Endothelial cell of umbilical vein (primary cell): ENCODE data around the gene TESK2. TPM values are rescaled to one million over a fixed set of nuclear protein-coding genes. Genes with fewer than 3 reads are reported as not detected.
"Not testable (repeated sequence)": the region's sequence is repeated elsewhere in the genome, so short reads cannot be mapped to it uniquely, and the experiment has no call there.

Experiments used
- BruUV-seq: library from RNA; stranded (reverse); fragments of 400-500 nt; replicated peaks from 2 replicates; lab custom pipeline; 2021; lab: Mats Ljungman, UMichigan
- CTCF ChIA-PET: fragments of 300-600, 350-600 bp; sonication (Branson Sonifier 250); formaldehyde crosslinking; loops from one replicate; lab custom pipeline; 2021; ENCODE audit warnings: antibody characterized with exemption, inconsistent platforms; lab: Charles Lee
- POLR2A ChIA-PET: fragments of 300-600, 350-600 bp; sonication (Branson Sonifier 250); formaldehyde crosslinking; loops from one replicate; lab custom pipeline; 2021; ENCODE audit warnings: antibody characterized with exemption, inconsistent platforms; lab: Charles Lee
- DNase-seq: peaks from one replicate; pipeline ENCODE4 v3.0.0-alpha.2; 2011; ENCODE audit warnings: low read depth, low spot score
- FAIRE-seq: peaks from 2 replicates; lab custom pipeline; 2011; peaks lifted over from hg19 to GRCh38; lab: Jason Lieb, UNC
- H2AFZ ChIP-seq: 2 replicates; pipeline ENCODE4 v1.6.0; 2012; ENCODE audit warnings: low read depth, low read length, control low read depth, inconsistent platforms
- H3K27ac ChIP-seq: 2 replicates; pipeline ENCODE4 v1.5.1; 2011; ENCODE audit warnings: low read depth, mild to moderate bottlenecking, control low read depth, low read length, moderate library complexity; ENCODE audit not compliant: insufficient read depth
- H3K27me3 ChIP-seq, 2 experiments: 2 replicates each; pipeline versions ENCODE4 v1.6.0 to v1.6.1; 2011; ENCODE audit warnings: low read length in 2 of 2, mixed read lengths in 1 of 2; ENCODE audit not compliant: control insufficient read depth in 2 of 2, insufficient read depth in 2 of 2
- H3K36me3 ChIP-seq, 2 experiments: 2 replicates in 1 of 2; 3 replicates in 1 of 2; pipeline ENCODE4 v1.5.1; 2011; ENCODE audit warnings: low read length in 2 of 2, mild to moderate bottlenecking in 1 of 2, moderate library complexity in 1 of 2; ENCODE audit not compliant: control insufficient read depth in 2 of 2, insufficient read depth in 2 of 2; ENCODE audit errors: extremely low read depth in 1 of 2
- H3K4me1 ChIP-seq: 3 replicates; pipeline ENCODE4 v1.5.1; 2011; ENCODE audit warnings: mild to moderate bottlenecking, low read length; ENCODE audit not compliant: control insufficient read depth, insufficient read depth; ENCODE audit errors: extremely low read depth
- H3K4me2 ChIP-seq: 2 replicates; pipeline ENCODE4 v1.6.1; 2011; ENCODE audit warnings: low read length, control low read depth, mixed read lengths; ENCODE audit not compliant: insufficient read depth
- H3K4me3 ChIP-seq, 3 experiments: fragments of 200-600 bp in 1 of 3; sonication (generic), shearing (Covaris generic) in 1 of 3; replicated peaks in 1 of 3; 2 replicates each; pipeline ENCODE4 v1.5.1; 2011 to 2016; ENCODE audit warnings: control low read depth in 3 of 3, low read length in 3 of 3, mild to moderate bottlenecking in 2 of 3, inconsistent platforms in 1 of 3, low read depth in 1 of 3, moderate library complexity in 1 of 3; ENCODE audit not compliant: insufficient read depth in 1 of 3
- H3K79me2 ChIP-seq: 2 replicates; pipeline ENCODE4 v1.6.0; 2012; ENCODE audit warnings: low read length, inconsistent platforms; ENCODE audit not compliant: control insufficient read depth, insufficient read depth
- H3K9ac ChIP-seq: replicated peaks from 2 replicates; pipeline ENCODE3; 2011; ENCODE audit warnings: low read length, control low read depth; ENCODE audit not compliant: insufficient read depth; ENCODE audit errors: extremely low read depth
- H3K9me1 ChIP-seq: replicated peaks from 3 replicates; pipeline ENCODE4 v1.6.0; 2011; ENCODE audit warnings: mild to moderate bottlenecking, low read length; ENCODE audit not compliant: control insufficient read depth, insufficient read depth; ENCODE audit errors: extremely low read depth
- H3K9me3 ChIP-seq: replicated peaks from 2 replicates; pipeline ENCODE4 v1.5.1; 2012; ENCODE audit warnings: low read length, inconsistent platforms; ENCODE audit not compliant: control insufficient read depth, insufficient read depth
- H4K20me1 ChIP-seq: replicated peaks from 2 replicates; pipeline ENCODE3; 2011; ENCODE audit warnings: mild to moderate bottlenecking, low read length; ENCODE audit not compliant: control insufficient read depth, insufficient read depth; ENCODE audit errors: extremely low read depth
- FOS ChIP-seq: IDR thresholded peaks from 2 replicates; pipeline ENCODE4 v1.6.1; 2011; ENCODE audit warnings: mild to moderate bottlenecking, low read length, moderate library complexity, borderline replicate concordance; ENCODE audit not compliant: insufficient read depth
- GATA2 ChIP-seq: IDR thresholded peaks from 2 replicates; pipeline ENCODE4 v1.7.0; 2011; ENCODE audit warnings: low read depth, mild to moderate bottlenecking, moderate library complexity, mixed read lengths, low read length; ENCODE audit not compliant: insufficient read length, insufficient read depth
- dilution Hi-C: fragments of 300-500 bp; cut with MboI; formaldehyde crosslinking; loops from one replicate; pipeline ENCODE4 v1.15.0; 2019; ENCODE audit warnings: low sequenced_read_pairs; ENCODE audit not compliant: extremely low pct_ligation_motif_present
- intact Hi-C: fragments of 100-400 bp; cut with micrococcal nuclease; formaldehyde crosslinking; loops from one replicate; pipeline ENCODE4 v1.10.0; 2022
- polyA plus RNA-seq, 4 experiments: library from polyadenylated mRNA; depleted of rRNA in 3 of 4; stranded (reverse) in 3 of 4; unstranded in 1 of 4; fragments of >200 nt; gene quantifications; 2 replicates each; pipeline versions ENCODE4 v1.2.1 to v1.2.3, GENCODE V29; 2011 to 2012; ENCODE audit warnings: missing spikeins in 1 of 4
- total RNA-seq: library from RNA; stranded (reverse); gene quantifications from 2 replicates; pipeline ENCODE4 v1.2.3, GENCODE V29; 2021
- TF ChIP-seq, protein P1 (sequence below): IDR thresholded peaks from 2 replicates; pipeline ENCODE4 v1.6.1; 2011; ENCODE audit not compliant: insufficient read depth, insufficient read length
- TF ChIP-seq, protein P2 (sequence below), 2 donors: IDR thresholded peaks; 1 replicate in 1 of 2; 2 replicates in 1 of 2; pipeline ENCODE4 v1.5.1; 2011; ENCODE audit warnings: low read length in 2 of 2, mild to moderate bottlenecking in 2 of 2, moderate library complexity in 2 of 2, control low read depth in 1 of 2, inconsistent platforms in 1 of 2, low read depth in 1 of 2; ENCODE audit not compliant: insufficient read depth in 1 of 2; ENCODE audit errors: extremely low read depth in 1 of 2

TESK2 gene
- total and polyA plus RNA-seq, 2 donors (not counting 3 experiments of a cell fraction or from before 2014, with no cell fraction given): 2.1 to 2.6 TPM

GRCh38 chr1:45518910-45519309 lies 27.9 kb upstream of the TESK2 start:
- H3K27me3 ChIP-seq: no peaks in the 10 kb centered on the region
- POLR2A ChIA-PET: interaction anchor here (0.6 to 5.1 kb wide), 8 partner anchors 27 to 597 kb away, joined by 3 to 83 read pairs (median 4); partner anchors contain the start of genes AKR1A1, MUTYH, NASP and TOE1
- peak overlapping the region in 1 of 3 experiments; percentile 39 for H3K4me3 ChIP-seq
- H4K20me1 ChIP-seq: no peaks in the 10 kb centered on the region
- H3K27ac ChIP-seq: no peak overlapping the region
- peaks cover 23 to 25% of the 10 kb centered on the region in 2 experiments for H3K36me3 ChIP-seq
- no peaks in the 10 kb centered on the region for H3K9me1 ChIP-seq
- peaks cover 19% of the 10 kb centered on the region for H3K4me1 ChIP-seq
- peaks cover 60% of the 10 kb centered on the region for H3K79me2 ChIP-seq
- no TSS peak for BruUV-seq
- no peaks in the 10 kb centered on the region for H3K9me3 ChIP-seq
- peak; percentile 33 for DNase-seq
- CTCF ChIA-PET: interaction anchor here (1.1 to 4.2 kb wide), 5 partner anchors 8 to 54 kb away, joined by 3 to 25 read pairs (median 5); partner anchors contain the start of gene AKR1A1
- dilution Hi-C loops (no loop called here), intact Hi-C loops (no loop called here)
- peak overlapping the region; percentile 65 for H3K4me2 ChIP-seq
- TF ChIP-seq, protein P1, sequence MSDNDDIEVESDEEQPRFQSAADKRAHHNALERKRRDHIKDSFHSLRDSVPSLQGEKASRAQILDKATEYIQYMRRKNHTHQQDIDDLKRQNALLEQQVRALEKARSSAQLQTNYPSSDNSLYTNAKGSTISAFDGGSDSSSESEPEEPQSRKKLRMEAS: no peak
- no peak for TF ChIP-seq GATA2
- TF ChIP-seq FOS: no peak
- TF ChIP-seq, protein P2, sequence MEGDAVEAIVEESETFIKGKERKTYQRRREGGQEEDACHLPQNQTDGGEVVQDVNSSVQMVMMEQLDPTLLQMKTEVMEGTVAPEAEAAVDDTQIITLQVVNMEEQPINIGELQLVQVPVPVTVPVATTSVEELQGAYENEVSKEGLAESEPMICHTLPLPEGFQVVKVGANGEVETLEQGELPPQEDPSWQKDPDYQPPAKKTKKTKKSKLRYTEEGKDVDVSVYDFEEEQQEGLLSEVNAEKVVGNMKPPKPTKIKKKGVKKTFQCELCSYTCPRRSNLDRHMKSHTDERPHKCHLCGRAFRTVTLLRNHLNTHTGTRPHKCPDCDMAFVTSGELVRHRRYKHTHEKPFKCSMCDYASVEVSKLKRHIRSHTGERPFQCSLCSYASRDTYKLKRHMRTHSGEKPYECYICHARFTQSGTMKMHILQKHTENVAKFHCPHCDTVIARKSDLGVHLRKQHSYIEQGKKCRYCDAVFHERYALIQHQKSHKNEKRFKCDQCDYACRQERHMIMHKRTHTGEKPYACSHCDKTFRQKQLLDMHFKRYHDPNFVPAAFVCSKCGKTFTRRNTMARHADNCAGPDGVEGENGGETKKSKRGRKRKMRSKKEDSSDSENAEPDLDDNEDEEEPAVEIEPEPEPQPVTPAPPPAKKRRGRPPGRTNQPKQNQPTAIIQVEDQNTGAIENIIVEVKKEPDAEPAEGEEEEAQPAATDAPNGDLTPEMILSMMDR (IDR thresholded peaks at IDR 0.05; ENCODE audit: extremely low read depth in 1 of 2, insufficient read depth in 1 of 2, low read depth in 1 of 2, low read length in 2 of 2): no peak
- H2AFZ ChIP-seq: no peak overlapping the region
- FAIRE-seq: peak; percentile 43
- H3K9ac ChIP-seq: no peak overlapping the region

GRCh38 chr1:45518366-45518765 lies 27.4 kb upstream of the TESK2 start:
- H3K9ac ChIP-seq, H3K9me3 ChIP-seq, DNase-seq, H4K20me1 ChIP-seq, intact Hi-C loops, H3K27ac ChIP-seq, H2AFZ ChIP-seq, BruUV-seq, dilution Hi-C loops, FAIRE-seq, H3K27me3 ChIP-seq, H3K4me3 ChIP-seq, H3K9me1 ChIP-seq: not testable (repeated sequence)
- Histone ChIP-seq H3K4me2 (peak overlapping the region; percentile 65), H3K36me3 (peaks cover 28 to 29% of the 10 kb centered on the region in 2 experiments), H3K4me1 (peaks cover 19% of the 10 kb centered on the region), H3K79me2 (peaks cover 60% of the 10 kb centered on the region)
- ChIA-PET POLR2A (interaction anchor here (0.6 to 5.1 kb wide), 6 partner anchors 27 to 597 kb away, joined by 3 to 83 read pairs (median 4); partner anchors contain the start of genes AKR1A1, MUTYH and TOE1), CTCF (interaction anchor here (1.1 to 4.2 kb wide), 5 partner anchors 8 to 54 kb away, joined by 3 to 25 read pairs (median 5); partner anchors contain the start of gene AKR1A1)
